DMS153 (cell line): Measurements from ENCODE around the gene UBE2D2.
"Not testable (repeated sequence)": the region's sequence is repeated elsewhere in the genome, so short reads cannot be mapped to it uniquely, and the experiment has no call there.

ENCODE experiments used
- DNase-seq: peaks from one replicate; lab custom pipeline; 2025; lab: John Stamatoyannopoulos, UW

UBE2D2 gene

GRCh38 chr5:139584137-139584536 lies 23.0 kb downstream of the UBE2D2 start:
- no peak for DNase-seq

DNA sequence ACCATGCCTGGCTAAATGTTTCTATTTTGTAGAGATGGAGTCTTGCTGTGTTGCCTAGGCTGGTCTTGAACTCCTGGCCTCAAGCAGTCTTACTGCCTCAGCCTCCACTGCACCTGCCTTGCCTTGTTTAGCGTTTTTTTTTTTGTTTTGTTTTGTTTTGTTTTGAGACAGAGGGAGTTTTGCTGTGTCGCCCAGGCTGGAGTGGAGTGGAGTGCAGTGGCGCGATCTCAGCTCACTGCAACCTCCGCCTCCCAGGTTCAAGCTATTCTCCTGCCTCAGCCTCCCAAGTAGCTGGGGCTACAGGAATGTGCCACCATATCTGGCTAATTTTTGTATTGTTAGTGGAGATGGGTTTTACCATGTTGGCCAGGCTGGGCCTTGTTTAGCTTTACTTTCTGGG lies 27.0 kb downstream of the UBE2D2 start:
- not testable (repeated sequence) for DNase-seq

DNA sequence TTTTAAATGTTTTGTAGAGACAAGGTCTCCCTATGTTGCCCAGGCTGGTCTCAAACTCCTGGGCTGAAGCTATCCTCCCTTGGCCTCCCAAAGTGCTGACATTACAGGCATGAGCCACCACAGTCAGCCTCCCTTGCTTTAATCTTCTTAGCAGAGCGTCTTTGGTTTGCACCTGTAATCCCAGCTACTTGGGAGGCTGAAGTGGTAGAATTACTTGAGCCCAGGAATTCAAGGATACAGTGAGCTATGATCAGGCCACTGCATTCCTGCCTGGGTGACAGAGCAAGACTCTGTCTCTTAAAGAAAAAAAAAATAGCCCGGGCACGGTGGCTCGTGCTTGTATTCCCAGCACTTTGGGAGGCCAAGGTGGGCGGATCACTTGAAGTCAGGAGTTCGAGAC lies 27.8 kb downstream of the UBE2D2 start:
- DNase-seq: no peak

DNA sequence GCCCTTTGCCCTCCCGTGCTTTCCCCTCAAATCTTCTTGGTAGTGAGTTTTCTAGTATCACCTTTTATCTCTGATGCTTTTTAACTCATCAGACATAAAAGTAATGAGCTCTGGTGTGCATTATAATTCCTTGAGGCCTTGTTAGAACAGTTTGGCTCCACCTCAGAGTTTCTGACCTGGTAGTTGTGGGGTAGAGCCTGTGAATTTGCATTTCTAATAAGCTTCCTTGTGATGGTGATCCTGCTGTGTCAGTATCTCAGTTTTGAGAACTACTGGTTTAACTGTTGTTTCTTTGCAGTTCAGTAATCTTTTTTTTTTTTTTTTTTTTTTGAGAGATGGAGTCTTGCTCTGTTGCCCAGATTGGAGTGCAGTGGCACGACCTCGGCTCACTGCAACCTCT lies 31.1 kb downstream of the UBE2D2 start:
- no peak for DNase-seq

- DNase-seq: not testable (repeated sequence)
These were observed 31.9 kb downstream of the UBE2D2 start for GRCh38 chr5:139593076-139593475.

DNA sequence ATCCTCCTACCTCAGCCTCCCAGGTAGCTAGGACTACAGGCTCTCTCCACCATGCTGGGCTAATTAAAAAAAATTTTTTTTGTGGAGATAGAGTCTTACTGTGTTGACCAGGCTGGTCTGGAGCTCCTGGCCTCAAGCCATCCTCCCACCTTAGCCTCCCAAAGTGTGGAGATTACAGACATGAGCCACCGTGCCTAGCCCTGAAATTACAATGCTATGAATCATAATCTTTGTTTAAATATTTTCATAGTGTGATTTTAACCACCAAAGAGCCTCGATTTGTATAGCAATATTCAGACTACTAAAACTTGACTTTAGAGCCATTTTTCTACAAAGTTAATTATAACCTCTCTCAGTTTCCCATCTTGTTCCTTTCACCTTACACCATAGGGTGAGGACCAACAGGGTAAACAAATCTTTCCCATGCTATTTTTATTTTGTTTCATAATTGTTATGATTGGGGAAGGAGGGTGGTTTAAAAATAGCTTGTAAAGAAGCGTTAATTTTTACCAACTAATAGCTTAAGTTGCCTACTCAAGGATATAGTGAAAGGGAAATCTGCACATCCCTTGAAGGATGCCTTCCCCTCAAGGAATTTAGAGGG lies 32.7 kb downstream of the UBE2D2 start:
- DNase-seq: no peak

DNA sequence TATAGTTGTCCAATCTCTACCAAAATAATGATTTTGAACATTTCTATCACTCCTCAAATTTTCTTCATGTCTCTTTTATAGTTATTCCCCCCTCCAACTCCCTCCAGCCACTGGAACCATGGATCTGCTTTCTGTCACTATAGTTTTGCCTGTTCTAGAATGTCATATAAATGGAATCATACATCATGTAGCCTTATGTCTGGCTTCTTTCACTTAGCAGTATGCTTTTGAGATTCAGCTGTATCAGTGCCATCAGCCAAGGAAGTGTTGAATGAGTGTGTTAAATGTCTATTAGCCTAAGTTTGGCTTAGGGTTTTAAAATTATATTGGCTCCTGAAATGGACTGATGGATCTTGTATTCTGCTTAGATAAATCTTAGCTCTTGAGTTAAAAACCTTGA lies 36.0 kb downstream of the UBE2D2 start:
- no peak for DNase-seq

DNA sequence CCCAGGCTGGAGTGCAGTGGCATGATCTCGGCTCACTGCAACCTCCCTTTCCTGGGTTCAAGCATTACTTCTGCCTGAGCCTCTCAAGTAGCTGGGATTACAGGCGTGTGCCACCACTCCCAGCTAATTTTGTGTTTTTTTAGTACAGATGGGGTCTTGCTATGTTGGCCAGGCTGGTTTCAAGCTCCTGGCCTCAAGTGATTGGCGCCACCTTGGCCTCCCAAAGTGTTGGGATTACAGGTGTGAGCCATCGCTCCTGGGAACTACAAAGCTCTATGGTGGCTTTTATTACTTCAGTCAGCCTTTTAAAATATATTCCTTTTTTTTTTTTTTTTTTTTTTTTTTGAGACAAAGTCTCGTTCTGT lies 37.4 kb downstream of the UBE2D2 start:
- not testable (repeated sequence) for DNase-seq

GRCh38 chr5:139600336-139600949 lies 39.3 kb downstream of the UBE2D2 start:
- no peak for DNase-seq

DNA sequence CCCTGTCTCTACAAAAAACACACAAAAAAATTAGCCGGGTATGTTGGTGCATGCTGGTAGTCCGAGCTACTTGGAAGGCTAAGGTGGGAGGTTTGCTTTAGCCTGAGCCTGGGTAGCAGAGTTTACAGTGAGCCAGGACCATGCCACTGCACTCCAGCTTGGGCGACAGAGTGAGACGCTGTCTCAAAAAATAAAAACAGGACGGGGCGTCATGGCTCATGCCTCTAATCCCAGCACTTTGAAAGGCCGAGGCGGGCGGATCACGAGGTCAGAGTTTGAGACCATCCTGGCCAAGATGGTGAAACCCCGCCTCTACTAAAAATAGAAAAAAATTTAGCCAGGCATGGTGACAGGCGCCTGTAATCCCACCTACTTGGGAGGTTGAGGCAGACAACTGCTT lies 40.3 kb downstream of the UBE2D2 start:
- DNase-seq: no peak

DNA sequence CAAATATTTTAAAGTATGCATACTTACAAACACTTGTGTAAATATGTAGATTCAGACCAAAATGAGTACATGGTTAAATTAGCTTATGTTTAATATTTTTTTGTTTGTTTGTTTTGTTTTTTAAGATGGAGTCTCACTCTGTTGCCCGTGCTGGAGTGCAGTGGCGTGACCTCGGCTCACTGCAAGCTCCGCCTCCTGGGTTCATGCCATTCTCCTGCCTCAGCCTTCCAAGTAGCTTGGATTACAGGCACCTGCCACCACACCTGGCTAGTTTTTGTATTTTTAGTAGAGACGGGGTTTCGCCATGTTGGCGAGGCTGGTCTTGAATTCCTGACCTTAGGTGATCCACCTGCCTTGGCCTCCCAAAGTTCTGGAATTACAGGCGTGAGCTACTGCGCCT lies 40.8 kb downstream of the UBE2D2 start:
- DNase-seq: not testable (repeated sequence)

DNA sequence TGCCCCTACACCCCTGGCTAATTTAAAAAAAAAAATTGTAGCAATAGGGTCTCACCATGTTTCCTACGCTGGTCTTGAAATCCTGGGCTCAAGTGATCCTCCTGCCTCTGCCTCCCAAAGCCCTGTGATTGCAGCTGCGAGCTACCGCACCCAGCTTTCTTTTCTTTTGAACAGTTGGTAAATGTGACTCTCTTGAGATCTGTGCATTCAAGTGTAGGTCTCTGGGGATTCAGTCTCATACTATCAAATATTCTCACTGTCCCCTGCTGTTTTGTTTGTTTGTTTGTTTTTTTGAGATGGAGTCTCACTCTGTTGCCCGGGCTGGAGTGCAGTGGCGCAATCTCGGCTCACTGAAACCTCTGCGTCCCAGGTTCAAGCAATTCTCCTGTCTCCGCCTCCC lies 44.7 kb downstream of the UBE2D2 start:
- no peak for DNase-seq

DNA sequence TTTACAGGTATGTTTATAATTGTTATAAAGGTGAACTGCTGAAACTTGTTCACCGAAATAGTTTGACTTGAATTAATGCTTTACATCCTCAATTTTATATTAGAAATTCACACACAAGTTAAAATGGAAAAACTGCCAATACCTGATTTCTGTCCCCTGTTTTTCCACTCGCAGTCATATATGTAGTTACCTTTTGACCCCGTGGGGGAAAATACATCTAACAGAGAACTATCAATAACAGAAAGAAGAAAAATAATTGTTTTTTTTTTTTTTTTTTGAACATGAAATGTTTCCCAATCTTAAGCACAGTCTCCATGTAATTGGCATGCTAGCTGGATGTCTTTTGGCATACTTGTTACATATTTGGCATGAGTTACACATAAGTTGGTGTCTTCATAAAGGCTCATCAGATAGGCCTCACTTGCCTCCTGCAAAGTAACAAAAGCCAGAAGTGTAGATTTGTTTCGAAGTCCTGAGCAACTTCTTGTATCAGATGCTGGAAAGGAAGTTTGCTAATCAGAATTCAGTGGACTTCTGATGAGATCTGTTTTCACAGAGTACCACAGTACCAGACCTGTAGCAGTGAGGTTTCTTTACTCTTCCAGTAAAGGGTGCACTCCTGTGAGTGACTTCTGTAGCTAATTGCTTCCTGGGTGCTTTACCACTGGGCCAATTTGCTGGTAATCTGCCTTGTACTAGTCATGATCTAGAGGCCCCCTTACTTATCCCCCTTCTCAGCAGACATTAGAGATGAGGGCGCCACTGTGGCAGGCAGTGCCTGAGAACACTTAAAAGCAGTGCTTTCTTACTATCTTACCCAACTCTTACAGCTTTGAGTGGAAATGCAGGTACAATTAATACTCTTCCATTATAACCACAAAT lies 50.8 kb downstream of the UBE2D2 start:
- DNase-seq: no peak

GRCh38 chr5:139619861-139620260 lies 58.7 kb downstream of the UBE2D2 start:
- no peak for DNase-seq

GRCh38 chr5:139625398-139625797 lies 64.3 kb downstream of the UBE2D2 start:
- DNase-seq: not testable (repeated sequence)

GRCh38 chr5:139630855-139631254 lies 69.7 kb downstream of the UBE2D2 start:
- no peak for DNase-seq

DNA sequence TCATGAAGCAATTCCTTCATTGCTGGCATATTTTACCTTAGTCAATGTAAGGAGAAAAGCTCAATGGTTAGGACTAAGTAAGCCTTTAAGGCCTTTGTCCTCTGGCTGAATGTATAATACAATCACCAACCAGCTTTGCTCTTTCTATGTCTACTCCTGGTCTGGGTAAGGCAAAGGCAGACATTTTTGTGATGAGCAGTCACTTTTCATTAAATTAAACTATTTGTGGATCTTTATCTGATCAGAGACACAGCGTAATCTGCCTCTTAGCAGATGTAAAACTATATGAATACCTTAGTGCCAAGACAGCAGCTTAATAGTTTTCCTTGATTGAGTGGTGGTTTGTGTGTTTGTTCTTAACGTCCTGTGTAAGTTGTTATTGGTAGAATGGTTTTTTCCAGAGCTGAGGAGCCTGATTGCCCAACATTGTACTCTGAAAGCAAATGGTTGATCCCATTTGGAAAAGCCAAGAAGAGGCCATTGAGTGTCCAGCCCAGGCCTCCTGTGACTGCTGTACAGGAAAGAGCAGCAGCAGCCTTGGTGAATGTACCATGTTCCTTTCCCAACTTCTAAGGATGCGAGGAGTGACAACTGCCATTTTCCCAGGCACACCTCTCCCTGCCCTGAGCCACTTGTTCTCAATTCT lies 70.5 kb downstream of the UBE2D2 start:
- DNase-seq: no peak

GRCh38 chr5:139633295-139634027 lies 72.3 kb downstream of the UBE2D2 start:
- no peak for DNase-seq

DNA sequence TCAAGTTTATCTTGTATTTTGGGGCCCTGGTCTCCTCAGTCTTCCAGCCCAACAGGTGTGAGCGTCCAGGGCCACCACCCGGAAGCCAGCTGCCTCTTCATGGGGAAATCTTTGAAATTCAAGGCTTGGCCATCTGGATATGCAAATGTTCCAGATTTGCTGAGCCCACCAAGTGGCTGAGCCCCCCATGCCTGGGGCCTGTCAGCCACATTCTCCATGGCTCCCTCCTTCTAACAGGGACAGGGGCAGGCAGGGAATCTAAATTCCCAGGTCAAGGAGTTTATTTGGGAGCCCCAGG lies 72.8 kb downstream of the UBE2D2 start:
- no peak for DNase-seq

- DNase-seq: no peak
These were observed 73.4 kb downstream of the UBE2D2 start for GRCh38 chr5:139634541-139634940.

DNA sequence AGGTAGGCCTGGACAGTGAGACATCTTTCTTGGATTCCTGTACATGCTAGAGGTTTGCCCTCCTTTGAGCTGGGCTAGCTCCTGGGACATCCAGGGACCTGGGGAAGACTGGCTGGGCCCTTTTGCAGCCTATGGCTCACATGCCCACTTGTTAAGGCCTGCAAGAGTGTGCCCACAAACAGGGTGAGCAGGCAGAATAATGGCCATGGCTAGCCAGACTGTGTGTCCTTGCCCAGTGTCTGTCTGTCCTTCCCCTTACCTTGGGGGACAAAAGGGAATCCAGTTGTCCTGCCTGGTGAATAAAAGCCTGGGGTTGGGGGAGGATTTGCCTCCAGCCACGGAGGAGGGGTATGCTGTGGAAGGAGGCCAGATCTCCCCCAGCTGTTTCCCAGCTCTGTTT lies 74.1 kb downstream of the UBE2D2 start:
- no peak for DNase-seq

GRCh38 chr5:139635606-139636206 lies 74.6 kb downstream of the UBE2D2 start:
- DNase-seq: peak; percentile 77
